GM10847 (cell line): ENCODE measurements around the gene SPIB.

Experiments used
- POLR2A ChIP-seq: IDR thresholded peaks from 2 replicates; pipeline ENCODE4 v1.6.1; 2011; ENCODE audit not compliant: insufficient read length; ENCODE audit errors: extremely low read depth

Gene SPIB

DNA sequence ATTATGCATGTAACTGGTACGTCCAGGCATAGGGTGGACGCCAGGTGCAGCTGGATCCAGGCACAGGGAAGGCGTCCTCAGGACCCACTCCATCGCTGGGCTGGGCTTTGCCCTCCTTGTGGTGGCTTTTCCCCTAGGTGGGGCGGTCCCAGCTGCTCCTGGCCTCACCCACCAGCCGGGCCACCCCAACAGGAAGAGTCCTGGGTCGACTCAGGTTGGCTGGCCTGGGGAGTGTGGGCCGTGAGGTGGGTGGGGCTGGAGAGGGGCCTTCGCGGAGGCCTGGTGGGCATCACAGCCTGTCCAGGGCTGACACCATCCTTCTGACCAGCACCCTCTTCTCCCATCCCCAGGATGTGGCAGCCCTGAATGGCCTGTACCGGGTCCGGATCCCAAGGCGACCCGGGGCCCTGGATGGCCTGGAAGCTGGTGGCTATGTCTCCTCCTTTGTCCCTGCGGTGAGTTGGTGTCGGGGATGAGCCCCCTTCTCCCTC is 61.1 kb downstream of the SPIB start:
- no peak for TF ChIP-seq POLR2A

DNA sequence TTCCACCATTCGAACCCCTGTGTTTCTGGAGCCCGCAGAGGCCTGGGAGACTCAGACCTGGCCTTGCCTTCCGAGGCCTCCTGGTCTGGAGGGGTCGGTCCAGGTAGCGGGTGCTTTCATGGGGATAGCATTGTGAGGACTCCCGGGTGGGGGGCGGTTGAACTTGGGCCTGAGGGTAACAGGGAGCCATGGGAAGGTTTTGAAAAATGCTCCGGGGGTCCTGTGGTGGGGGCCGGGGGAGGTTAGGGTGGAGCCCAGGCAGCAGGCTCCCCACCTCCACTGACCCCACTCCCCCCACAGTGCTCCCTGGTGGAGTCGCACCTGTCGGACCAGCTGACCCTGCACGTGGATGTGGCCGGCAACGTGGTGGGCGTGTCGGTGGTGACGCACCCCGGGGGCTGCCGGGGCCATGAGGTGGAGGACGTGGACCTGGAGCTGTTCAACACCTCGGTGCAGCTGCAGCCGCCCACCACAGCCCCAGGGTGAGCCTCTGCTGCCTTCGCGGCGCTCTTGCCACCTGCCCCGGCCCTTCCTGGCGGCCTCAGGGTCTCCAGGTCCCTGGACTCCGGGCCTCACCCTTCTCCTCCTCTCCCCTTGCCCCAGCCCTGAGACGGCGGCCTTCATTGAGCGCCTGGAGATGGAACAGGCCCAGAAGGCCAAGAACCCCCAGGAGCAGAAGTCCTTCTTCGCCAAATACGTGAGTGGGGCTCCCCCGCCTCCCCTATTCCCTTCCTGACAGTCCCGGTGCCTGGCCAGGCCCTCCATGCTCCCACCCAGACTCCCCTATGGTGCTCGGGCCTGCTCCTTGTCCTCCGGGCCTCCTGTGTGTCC is 61.8 kb downstream of the SPIB start:
- TF ChIP-seq POLR2A, result no peak
